Stimulated activated CD4-positive, alpha-beta T cell treated with anti-CD3 and anti-CD28 coated beads, Interleukin-1b, Interleukin-23, amount 100 ng/mL, for 48 hours (primary cell): ENCODE data around the gene DLG5.

Experiments
- DNase-seq: peaks from one replicate; pipeline ENCODE4 v3.0.0-alpha.2; 2020

The DLG5 gene

DNA sequence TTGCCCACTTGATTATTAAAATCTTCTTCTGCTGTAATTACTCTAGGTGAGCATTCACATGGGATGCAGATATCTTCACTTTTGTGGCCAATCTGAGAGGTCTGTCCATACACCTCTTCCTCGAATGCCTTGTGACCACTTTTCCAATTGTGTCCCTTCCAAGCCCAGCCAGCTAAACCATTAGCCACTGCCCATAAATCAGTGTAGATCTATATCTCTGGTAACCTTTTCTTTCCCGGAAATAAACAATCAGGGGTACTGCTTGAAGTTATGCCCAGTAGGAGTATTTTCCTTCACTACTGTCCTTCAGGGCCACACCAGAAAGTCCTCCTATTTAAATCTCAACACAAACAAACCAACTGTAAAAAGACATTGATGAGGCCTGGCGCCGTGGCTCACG is 184.4 kb downstream of the DLG5 start:
- DNase-seq: no peak

DNA sequence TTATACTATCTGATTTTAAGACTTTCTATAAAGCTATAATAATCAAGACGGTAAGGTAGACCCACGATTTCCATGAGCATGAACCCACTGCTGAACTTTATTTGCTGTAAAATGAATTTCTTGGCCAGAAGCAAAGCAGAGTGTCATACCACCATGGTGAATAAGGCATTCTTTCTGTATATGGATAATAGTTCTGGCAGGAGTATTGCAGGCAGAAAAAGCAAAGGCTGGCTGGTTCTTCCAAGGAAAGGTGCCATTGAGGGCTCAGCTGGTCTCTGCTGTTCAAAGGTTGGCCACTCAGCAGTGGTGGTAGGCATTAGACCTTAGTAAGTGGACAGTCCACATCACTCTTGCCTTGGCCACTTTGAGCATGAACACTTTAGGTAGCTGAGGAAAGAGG is 184.8 kb downstream of the DLG5 start:
- no peak for DNase-seq
